ENCODE results near the gene PTHLH.

DNA sequence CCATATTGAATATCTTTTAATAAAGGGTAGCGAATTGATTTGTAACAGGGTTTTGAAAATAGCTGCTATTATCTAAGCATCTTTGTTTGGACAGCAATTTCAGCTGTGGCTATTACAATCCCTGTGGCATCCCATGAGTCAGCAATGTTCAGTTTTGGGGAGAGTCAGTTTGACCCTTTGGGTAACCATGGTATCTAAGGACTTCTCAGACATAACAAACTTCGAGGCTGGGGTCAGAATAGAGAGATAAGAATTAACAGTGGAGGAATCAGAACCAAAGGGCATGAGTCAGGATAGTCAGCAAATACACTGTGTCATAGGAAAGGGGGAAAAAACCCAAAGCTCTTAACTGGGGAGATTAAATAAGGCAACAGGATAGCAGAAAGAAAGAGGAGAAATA, 11.7 kb upstream of the PTHLH start:
- TF ChIP-seq POLR2A (IDR thresholded peaks at IDR 0.05): no peak
- TF ChIP-seq, protein P1, sequence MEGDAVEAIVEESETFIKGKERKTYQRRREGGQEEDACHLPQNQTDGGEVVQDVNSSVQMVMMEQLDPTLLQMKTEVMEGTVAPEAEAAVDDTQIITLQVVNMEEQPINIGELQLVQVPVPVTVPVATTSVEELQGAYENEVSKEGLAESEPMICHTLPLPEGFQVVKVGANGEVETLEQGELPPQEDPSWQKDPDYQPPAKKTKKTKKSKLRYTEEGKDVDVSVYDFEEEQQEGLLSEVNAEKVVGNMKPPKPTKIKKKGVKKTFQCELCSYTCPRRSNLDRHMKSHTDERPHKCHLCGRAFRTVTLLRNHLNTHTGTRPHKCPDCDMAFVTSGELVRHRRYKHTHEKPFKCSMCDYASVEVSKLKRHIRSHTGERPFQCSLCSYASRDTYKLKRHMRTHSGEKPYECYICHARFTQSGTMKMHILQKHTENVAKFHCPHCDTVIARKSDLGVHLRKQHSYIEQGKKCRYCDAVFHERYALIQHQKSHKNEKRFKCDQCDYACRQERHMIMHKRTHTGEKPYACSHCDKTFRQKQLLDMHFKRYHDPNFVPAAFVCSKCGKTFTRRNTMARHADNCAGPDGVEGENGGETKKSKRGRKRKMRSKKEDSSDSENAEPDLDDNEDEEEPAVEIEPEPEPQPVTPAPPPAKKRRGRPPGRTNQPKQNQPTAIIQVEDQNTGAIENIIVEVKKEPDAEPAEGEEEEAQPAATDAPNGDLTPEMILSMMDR (IDR thresholded peaks at IDR 0.05 in 4 of 5, conservative IDR thresholded peaks at IDR 0.05 in 1 of 5): no peak
